IPS-NIHi11 (cell line): ENCODE data around the gene SETD1B.
"Not testable (repeated sequence)": the region's sequence is repeated elsewhere in the genome, so short reads cannot be mapped to it uniquely, and the experiment has no call there.

Experiments
- DNase-seq: peaks from one replicate; pipeline ENCODE4 v3.0.0; 2012; ENCODE audit warnings: mixed read lengths, low spot score

Gene SETD1B

GRCh38 chr12:121803861-121804416, at the start of gene SETD1B:
Gene SETD1B, plus strand, starts transcription at chr12:121804009. Its CDS starts 729 bp downstream, at chr12:121804738.
- DNase-seq, result no peak

- no peak for DNase-seq
Observed at GRCh38 chr12:121754836-121755235, 49.0 kb upstream of the SETD1B start.

- no peak for DNase-seq
Observed at GRCh38 chr12:121755591-121755990, 48.2 kb upstream of the SETD1B start.

- not testable (repeated sequence) for DNase-seq
Observed at GRCh38 chr12:121758536-121758935, 45.3 kb upstream of the SETD1B start.

- no peak for DNase-seq
Observed at GRCh38 chr12:121762269-121762668, 41.5 kb upstream of the SETD1B start.

- DNase-seq, result no peak
Observed at GRCh38 chr12:121764808-121765207, 39.0 kb upstream of the SETD1B start.

GRCh38 chr12:121765573-121765972, 38.2 kb upstream of the SETD1B start:
- DNase-seq, result no peak

- DNase-seq, result no peak
Observed at GRCh38 chr12:121766290-121767039, 37.3 kb upstream of the SETD1B start.

- DNase-seq, result no peak
Observed at GRCh38 chr12:121767525-121768016, 36.2 kb upstream of the SETD1B start.

- no peak for DNase-seq
Observed at GRCh38 chr12:121769297-121769830, 34.4 kb upstream of the SETD1B start.

- no peak for DNase-seq
Observed at GRCh38 chr12:121769831-121770301, 33.9 kb upstream of the SETD1B start.

GRCh38 chr12:121770388-121770787, 33.4 kb upstream of the SETD1B start:
- no peak for DNase-seq

GRCh38 chr12:121770813-121771625, 32.8 kb upstream of the SETD1B start:
- no peak for DNase-seq

- peak; percentile 94 for DNase-seq
Observed at GRCh38 chr12:121773011-121773777, 30.6 kb upstream of the SETD1B start.

GRCh38 chr12:121774968-121775474, 28.8 kb upstream of the SETD1B start:
- DNase-seq, result peak; percentile 77

- no peak for DNase-seq
Observed at GRCh38 chr12:121775501-121775900, 28.3 kb upstream of the SETD1B start.

- peak; percentile 92 for DNase-seq
Observed at GRCh38 chr12:121776190-121777098, 27.4 kb upstream of the SETD1B start.

- no peak for DNase-seq
Observed at GRCh38 chr12:121778567-121779421, 25.0 kb upstream of the SETD1B start.

- no peak for DNase-seq
Observed at GRCh38 chr12:121779422-121779895, 24.4 kb upstream of the SETD1B start.
